Activated naive CD8-positive, alpha-beta T cell treated with anti-CD3 and anti-CD28 coated beads, Interleukin-2, amount 50 U/mL, for 24 hours (primary cell): ENCODE data around the gene TIMM23.
A peak's percentile ranks its signal among the peaks of the same experiment; 100 is the strongest.
"Not testable (repeated sequence)": the region's sequence is repeated elsewhere in the genome, so short reads cannot be mapped to it uniquely, and the experiment has no call there.

ENCODE experiments used
- ATAC-seq: fragments of 150-1000 bp; cut with Tn5 transposase; one replicate; pipeline ENCODE4 v1.10.0; 2021
- DNase-seq: peaks from one replicate; pipeline ENCODE4 v3.0.0; 2021
- H3K27ac Mint-ChIP-seq: one replicate; pipeline ENCODE4 v1.8.0; 2021; ENCODE audit warnings: mild to moderate bottlenecking, mixed read lengths
- H3K27me3 Mint-ChIP-seq: one replicate; pipeline ENCODE4 v1.8.0; 2021; ENCODE audit warnings: mixed read lengths
- H3K36me3 Mint-ChIP-seq: one replicate; pipeline ENCODE4 v1.8.0; 2021; ENCODE audit warnings: low read depth, mixed read lengths
- H3K4me1 Mint-ChIP-seq: one replicate; pipeline ENCODE4 v1.8.0; 2021; ENCODE audit warnings: mixed read lengths
- H3K4me3 Mint-ChIP-seq: one replicate; pipeline ENCODE4 v1.8.0; 2021; ENCODE audit warnings: mild to moderate bottlenecking, moderate library complexity, mixed read lengths
- H3K9me3 Mint-ChIP-seq: one replicate; pipeline ENCODE4 v1.8.0; 2021; ENCODE audit warnings: mixed read lengths

TIMM23 gene

DNA sequence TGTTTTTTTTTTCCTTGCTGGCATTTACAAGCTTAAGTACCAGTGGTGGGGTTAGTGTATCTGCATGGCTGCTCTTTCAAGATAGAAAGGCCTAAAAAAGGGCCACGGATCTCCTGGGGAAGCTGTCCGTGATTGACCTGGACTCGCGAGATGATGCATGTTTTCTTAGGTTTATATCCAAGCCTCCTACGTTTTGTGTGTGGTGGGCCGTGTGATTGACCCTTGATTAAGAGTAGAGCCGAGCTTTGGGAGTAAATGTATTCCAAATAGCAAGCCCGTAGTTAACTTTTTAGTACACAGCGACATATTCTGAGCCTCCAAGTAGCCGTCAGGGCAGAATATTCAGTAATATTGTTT lies 502 bp downstream of the TIMM23 start:
- H3K4me3 Mint-ChIP-seq: peak overlapping the region; percentile 99
- peaks cover 31% of the 10 kb centered on the region for H3K4me1 Mint-ChIP-seq
- H3K27me3 Mint-ChIP-seq, H3K9me3 Mint-ChIP-seq, ATAC-seq, DNase-seq: not testable (repeated sequence)
- H3K36me3 Mint-ChIP-seq: peaks cover 31% of the 10 kb centered on the region
- H3K27ac Mint-ChIP-seq: peak overlapping the region; percentile 95

DNA sequence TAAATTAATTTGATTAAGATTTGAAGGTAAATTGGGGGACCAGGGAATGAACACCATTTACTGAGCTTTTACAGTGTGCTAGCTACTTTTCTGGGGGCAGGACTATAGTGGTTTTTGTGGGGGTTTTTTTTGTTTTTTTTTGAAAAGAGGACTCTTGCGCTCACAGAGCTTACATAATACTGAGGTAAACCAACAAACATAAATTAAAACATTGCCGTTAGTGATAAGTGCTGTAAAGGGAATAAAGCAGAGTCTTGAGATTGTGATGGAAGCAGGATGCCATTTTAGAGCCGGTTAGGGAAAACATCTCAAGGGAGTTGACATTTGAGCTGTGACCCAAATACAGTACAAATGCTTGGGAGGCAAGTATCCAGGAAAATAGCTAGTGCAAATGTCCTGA lies 1.8 kb downstream of the TIMM23 start:
- H3K4me3 Mint-ChIP-seq: peak overlapping the region; percentile 99
- H3K27ac Mint-ChIP-seq: peak overlapping the region; percentile 14
- H3K9me3 Mint-ChIP-seq, H3K27me3 Mint-ChIP-seq, DNase-seq, ATAC-seq: not testable (repeated sequence)
- peaks cover 34% of the 10 kb centered on the region for H3K36me3 Mint-ChIP-seq
- peaks cover 28% of the 10 kb centered on the region for H3K4me1 Mint-ChIP-seq

DNA sequence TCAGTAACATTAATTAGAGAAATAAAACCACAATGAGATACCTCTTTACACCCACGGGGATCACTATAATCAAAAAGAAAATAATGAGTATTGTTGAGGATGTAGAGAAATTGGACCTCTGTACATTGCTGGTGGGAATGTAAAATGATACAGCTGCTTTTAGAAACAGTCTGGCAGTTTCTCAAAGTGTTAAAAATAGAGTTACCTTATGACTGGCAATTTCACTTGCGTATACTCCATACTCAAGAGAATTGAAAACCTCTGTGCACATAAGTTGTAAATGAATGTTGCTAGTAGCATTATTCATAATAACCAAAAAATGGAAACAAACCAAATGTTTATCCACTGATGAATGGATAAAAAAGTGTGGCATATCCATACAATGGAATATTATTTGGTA lies 6.3 kb downstream of the TIMM23 start:
- H3K27ac Mint-ChIP-seq, H3K9me3 Mint-ChIP-seq, H3K4me3 Mint-ChIP-seq, ATAC-seq, DNase-seq, H3K27me3 Mint-ChIP-seq, H3K4me1 Mint-ChIP-seq: not testable (repeated sequence)
- peaks cover 28% of the 10 kb centered on the region for H3K36me3 Mint-ChIP-seq

DNA sequence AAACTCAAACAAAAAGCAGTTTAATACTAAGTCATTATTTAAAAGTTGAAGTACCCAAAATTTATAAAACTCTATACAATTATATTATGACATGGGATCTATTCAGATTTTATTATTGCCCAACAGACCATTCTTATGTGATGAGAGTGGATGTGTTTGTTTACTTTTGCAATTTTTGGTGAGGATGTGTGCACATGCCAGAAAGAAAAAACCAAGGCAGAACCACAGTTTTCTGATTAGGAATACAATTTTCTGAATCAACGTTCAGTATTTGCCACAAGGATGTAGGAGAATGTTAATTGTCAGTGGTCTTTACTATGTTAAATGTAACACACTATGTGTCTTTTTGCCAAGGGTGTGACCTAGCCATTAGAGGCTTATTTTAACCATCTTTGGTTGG lies 9.1 kb downstream of the TIMM23 start:
- H3K36me3 Mint-ChIP-seq: peaks cover 25% of the 10 kb centered on the region
- not testable (repeated sequence) for H3K27ac Mint-ChIP-seq, H3K9me3 Mint-ChIP-seq

DNA sequence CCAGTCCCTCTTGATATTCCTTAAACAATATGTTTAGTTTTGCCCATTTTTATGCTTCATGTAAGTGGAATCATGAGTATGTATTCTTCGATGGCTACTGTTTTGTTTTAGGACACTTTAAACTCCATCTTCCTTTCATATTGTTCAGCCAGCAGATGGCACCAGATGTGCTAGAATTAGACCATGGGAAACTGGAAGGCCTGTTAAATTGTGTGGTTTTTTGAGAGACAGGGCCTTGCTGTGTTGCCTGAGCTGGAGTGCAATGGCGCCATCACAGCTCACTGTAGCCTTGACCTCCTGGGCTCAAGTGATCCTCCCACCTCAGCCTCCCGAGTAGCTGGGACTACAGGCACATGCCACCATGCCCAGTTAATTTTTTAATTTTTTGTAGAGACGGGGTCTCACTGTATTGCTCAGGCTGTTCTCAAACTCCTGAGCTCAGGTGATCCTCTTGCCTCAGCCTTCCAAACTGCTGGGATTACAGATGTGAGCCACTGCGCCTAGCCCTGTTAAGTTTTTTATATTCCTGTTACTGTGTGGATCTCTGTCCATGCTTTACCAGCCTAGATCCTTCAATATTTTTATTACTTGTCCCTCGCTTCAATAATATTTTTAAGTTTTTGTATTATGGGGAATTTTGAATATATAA lies 11.4 kb downstream of the TIMM23 start:
- H3K27me3 Mint-ChIP-seq, H3K4me3 Mint-ChIP-seq, H3K27ac Mint-ChIP-seq, DNase-seq, H3K4me1 Mint-ChIP-seq, ATAC-seq, H3K9me3 Mint-ChIP-seq: not testable (repeated sequence)
- peaks cover 28% of the 10 kb centered on the region for H3K36me3 Mint-ChIP-seq

More for the DNA sequence above, 9.1 kb downstream of the TIMM23 start:
- H3K4me1 Mint-ChIP-seq, ATAC-seq, H3K27me3 Mint-ChIP-seq, DNase-seq, H3K4me3 Mint-ChIP-seq: not testable (repeated sequence)

DNA sequence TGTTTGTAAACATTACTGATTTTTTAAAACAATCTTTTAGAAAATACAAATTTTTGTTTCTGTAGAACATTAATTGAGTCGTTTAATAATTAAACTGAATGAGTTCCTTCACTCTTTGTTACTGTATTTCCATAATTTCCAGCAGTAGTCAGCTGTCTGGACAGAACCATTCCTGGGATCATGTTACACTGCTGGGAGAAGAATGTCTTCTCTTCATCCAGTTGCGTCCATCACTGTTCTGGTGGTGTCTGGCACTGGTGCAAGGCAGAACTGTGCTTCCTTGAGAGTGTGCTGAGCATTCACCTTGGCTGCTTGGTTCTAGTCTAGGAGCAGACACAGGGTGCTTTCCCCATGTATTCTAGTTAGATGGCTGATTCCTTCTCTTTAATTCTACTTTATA lies 12.2 kb downstream of the TIMM23 start:
- H3K27ac Mint-ChIP-seq, H3K4me1 Mint-ChIP-seq, DNase-seq, H3K9me3 Mint-ChIP-seq, H3K4me3 Mint-ChIP-seq, H3K27me3 Mint-ChIP-seq, ATAC-seq: not testable (repeated sequence)
- peaks cover 25% of the 10 kb centered on the region for H3K36me3 Mint-ChIP-seq

DNA sequence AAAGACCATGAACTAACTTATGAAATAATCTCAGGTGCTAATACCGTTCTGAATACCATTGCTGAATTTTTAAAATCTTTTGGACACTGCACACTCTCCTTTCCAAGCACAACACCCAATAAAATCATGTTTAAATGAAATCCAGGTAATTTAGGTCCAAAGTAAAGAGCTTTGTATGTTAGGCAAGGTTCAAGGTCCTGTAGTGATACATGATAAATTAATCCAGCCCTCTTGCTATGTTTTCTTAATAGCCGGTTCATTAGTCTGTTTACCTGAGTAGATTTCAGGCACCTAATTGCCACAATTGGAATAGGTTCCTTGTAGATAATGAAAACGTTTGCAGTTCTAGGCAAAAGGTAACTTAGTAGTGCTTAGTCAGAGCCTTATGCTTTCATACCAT lies 13.3 kb downstream of the TIMM23 start:
- H3K36me3 Mint-ChIP-seq: peaks cover 25% of the 10 kb centered on the region
- H3K4me3 Mint-ChIP-seq, H3K4me1 Mint-ChIP-seq, DNase-seq, ATAC-seq, H3K9me3 Mint-ChIP-seq, H3K27ac Mint-ChIP-seq, H3K27me3 Mint-ChIP-seq: not testable (repeated sequence)

DNA sequence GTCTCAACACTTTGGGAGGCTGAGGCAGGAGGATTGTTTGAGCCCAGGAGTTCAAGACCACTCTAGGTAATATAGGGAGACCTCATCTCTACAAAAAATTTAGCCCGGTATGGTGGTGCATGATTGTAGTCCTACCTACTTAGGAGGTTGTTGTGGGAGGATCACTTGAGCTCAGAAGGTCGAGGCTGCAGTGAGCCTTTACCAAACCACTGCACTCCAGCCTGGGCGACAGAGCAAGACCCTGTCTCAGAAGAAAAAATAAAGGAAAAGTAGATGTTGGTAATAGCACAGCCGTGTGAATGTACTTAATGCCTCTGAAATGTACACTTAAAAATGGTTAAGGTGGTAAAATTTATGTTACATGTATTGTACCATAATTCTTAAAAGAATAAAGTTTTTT lies 25.3 kb downstream of the TIMM23 start:
- Mint-ChIP-seq H3K4me3 (no peak overlapping the region), H3K4me1 (peaks cover 1% of the 10 kb centered on the region), H3K9me3 (no peaks in the 10 kb centered on the region), H3K27ac (no peak overlapping the region), H3K27me3 (no peaks in the 10 kb centered on the region), H3K36me3 (peaks cover 53% of the 10 kb centered on the region)
- no peak for ATAC-seq
- DNase-seq: no peak

DNA sequence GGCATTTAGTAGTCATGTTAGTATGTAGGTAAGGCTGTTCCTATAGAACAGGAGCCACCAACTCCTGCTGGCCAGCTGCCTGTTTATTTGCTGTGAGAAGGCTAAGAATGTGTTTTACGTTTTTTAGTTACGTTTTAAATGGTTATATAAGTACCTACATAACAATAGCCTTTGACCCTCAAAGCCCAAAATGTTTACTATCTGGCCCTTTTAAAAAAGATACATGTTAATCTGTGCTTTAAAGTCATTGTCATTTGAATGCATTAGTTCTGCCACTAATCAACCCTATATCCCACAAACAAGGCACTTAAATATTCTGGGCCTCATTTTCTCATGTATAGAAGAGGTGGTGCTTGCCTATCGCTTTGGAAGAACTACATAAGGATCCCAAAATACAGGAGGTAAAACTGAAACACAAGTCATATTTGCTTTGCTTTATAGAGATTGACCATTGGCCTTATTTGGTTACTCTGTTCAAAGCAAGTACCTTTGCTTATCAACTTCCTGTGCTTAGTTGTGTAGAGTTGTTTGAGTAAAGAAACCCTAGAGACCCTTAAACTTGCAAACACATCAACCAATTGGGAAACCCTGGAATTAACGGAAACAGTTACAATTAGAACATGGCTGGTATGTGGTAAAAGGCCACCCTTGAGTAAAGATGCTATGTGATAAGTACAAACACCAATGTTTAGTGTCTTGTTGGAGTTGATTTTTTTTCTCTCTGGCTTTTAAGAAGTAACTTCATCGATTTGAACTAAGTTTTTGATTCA lies 25.9 kb downstream of the TIMM23 start:
- peak overlapping the region; percentile 7 for H3K27ac Mint-ChIP-seq
- ATAC-seq (no peak), DNase-seq (no peak)
- H3K27me3 Mint-ChIP-seq: no peaks in the 10 kb centered on the region
- H3K9me3 Mint-ChIP-seq: no peaks in the 10 kb centered on the region
- peaks cover 52% of the 10 kb centered on the region for H3K36me3 Mint-ChIP-seq
- no peaks in the 10 kb centered on the region for H3K4me1 Mint-ChIP-seq
- H3K4me3 Mint-ChIP-seq: no peak overlapping the region

DNA sequence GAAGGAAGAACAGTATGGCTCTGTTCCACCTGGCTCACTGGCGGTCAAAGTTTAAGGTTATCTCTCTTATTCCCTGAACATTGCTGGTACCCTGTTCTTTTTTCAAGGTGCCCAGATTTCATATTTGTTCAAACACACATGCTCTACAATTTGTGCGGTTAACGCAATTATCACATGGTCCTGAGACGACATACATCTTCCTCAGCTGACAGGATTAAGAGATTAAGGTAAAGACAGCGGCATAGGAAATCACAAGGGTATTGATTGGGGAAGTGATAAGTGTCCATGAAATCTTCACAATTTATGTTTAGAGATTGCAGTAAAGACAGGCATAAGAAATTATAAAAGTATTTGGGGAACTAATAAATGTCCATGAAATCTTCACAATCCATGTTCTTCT lies 27.7 kb downstream of the TIMM23 start:
- not testable (repeated sequence) for H3K27ac Mint-ChIP-seq, DNase-seq, H3K4me3 Mint-ChIP-seq, H3K4me1 Mint-ChIP-seq, ATAC-seq, H3K27me3 Mint-ChIP-seq, H3K9me3 Mint-ChIP-seq
- peaks cover 49% of the 10 kb centered on the region for H3K36me3 Mint-ChIP-seq

DNA sequence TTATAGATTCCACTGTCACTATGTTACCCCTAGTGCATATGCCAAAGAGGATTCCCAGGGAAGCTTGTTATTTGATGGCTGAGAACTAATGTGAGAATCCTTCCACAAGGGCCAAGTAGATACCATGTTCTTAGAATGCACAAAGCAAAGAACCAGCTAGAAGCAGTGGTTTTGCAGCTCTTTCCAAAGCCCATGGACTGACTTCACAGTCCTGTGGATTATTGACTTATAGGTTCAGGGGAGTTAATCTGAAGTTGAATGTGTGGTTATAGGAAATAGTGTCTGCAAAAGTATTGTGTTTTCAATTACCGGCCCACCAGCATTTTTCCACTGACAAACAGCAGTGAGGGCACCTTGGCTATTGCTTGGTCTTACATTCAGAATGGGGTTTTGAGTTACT lies 28.2 kb downstream of the TIMM23 start:
- Mint-ChIP-seq H3K4me1 (no peaks in the 10 kb centered on the region), H3K9me3 (no peaks in the 10 kb centered on the region), H3K4me3 (no peak overlapping the region), H3K27ac (no peak overlapping the region), H3K36me3 (peaks cover 52% of the 10 kb centered on the region), H3K27me3 (no peaks in the 10 kb centered on the region)
- ATAC-seq (no peak), DNase-seq (no peak)

DNA sequence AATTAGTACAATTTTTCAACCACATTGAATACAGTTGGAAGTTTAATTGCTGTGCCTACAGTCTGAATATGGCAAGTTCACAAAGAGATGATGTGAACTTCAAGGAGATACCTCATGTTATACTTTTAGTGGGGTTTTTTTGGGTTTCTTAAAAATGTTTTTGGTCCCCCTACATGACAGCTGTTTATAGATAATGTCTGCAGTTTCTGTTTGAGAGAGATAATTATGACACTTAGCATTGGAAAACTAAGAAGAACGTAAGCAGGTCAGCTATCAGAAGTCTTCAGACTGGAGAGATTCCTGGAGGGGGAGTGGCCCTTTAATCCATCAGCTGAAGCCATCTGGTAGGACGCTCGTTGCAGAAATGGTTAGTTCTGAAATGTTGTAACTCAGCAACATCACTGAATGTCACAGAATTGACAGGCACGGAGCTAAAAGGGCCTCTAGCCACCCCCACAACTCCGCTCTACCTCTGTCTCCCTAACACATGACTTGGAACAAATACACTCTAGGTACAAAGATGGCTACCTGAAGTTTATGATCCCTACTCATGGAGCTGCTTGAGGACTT lies 29.0 kb downstream of the TIMM23 start:
- ATAC-seq: no peak

DNA sequence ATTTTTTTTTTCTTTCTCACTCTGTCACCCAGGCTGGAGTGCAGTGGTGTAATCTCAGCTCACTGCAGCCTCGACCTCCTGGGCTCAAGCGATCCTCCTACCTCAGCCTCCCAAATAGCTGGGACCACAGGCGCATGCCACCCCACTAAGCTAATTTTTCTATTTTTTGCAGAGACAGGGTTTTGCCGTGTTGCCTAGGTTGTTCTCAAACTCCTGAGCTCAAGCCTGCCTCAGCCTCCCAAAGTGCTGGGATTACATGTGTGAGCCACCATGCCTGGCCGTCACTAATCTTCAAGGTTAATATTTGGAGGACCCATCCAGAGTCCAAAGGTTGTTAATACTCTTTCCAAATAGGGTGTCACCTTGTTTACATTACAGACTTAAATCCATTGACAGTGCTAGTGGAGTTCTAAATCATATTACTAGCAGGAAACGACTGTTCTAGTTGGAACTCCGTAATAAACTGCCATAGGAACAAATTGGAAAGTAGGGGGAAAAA lies 29.9 kb downstream of the TIMM23 start:
- H3K27ac Mint-ChIP-seq: not testable (repeated sequence)

More for the DNA sequence above, 29.0 kb downstream of the TIMM23 start:
- Mint-ChIP-seq H3K4me3 (no peak overlapping the region), H3K9me3 (no peaks in the 10 kb centered on the region), H3K27me3 (no peaks in the 10 kb centered on the region), H3K27ac (peak overlapping the region; percentile 39), H3K4me1 (no peaks in the 10 kb centered on the region), H3K36me3 (peaks cover 52% of the 10 kb centered on the region)
- DNase-seq: no peak

DNA sequence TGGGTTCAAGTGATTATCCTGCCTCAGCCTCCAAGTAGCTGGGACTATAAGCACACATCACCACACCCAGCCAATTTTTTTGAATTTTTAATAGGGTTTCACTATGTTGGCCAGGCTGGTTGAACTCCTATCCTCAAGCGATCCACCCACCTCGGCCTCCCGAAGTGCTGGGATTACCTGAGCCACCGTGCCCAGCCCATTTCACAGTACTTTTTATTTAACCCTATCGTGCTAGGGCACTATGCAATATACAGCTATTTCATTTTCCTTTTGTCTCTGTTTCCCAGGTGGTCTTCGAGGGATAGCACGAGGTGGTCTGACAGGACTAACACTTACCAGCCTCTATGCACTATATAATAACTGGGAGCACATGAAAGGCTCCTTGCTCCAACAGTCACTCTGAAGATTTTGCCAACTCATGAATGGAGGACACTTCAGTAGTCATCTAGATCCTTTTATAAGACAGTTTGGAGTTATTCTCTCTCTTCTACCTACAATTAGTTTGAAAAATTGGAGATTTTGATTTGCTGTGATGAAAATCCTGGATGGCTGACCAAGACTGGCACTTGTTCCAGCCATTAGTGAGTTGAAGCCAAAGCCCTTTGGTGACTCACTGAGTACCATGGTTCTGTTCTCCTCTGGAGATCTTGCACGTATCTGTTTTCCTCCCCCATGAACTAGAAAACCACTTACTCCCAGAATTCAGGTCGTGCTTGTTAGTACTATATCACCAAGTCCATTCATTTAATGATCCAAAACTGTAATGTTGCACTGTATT lies 30.8 kb downstream of the TIMM23 start:
- DNase-seq: no peak
- no peaks in the 10 kb centered on the region for H3K9me3 Mint-ChIP-seq
- H3K4me3 Mint-ChIP-seq: no peak overlapping the region

More for the DNA sequence above, 29.9 kb downstream of the TIMM23 start:
- H3K27me3 Mint-ChIP-seq, DNase-seq, H3K4me1 Mint-ChIP-seq, ATAC-seq, H3K9me3 Mint-ChIP-seq, H3K4me3 Mint-ChIP-seq: not testable (repeated sequence)
- peaks cover 58% of the 10 kb centered on the region for H3K36me3 Mint-ChIP-seq

More for the DNA sequence above, 30.8 kb downstream of the TIMM23 start:
- no peaks in the 10 kb centered on the region for H3K27me3 Mint-ChIP-seq
- peaks cover 58% of the 10 kb centered on the region for H3K36me3 Mint-ChIP-seq
- H3K27ac Mint-ChIP-seq: peak overlapping the region; percentile 62
- no peak for ATAC-seq
- peaks cover 3% of the 10 kb centered on the region for H3K4me1 Mint-ChIP-seq
